ENCODE measurements around the gene UNC13D. TPM values are rescaled to one million over a fixed set of nuclear protein-coding genes. Genes with fewer than 3 reads are reported as not detected.

Gene UNC13D
- total RNA-seq, 4 donors from 2014 or later = 5.9 to 10.0 (median 9.0) TPM

DNA sequence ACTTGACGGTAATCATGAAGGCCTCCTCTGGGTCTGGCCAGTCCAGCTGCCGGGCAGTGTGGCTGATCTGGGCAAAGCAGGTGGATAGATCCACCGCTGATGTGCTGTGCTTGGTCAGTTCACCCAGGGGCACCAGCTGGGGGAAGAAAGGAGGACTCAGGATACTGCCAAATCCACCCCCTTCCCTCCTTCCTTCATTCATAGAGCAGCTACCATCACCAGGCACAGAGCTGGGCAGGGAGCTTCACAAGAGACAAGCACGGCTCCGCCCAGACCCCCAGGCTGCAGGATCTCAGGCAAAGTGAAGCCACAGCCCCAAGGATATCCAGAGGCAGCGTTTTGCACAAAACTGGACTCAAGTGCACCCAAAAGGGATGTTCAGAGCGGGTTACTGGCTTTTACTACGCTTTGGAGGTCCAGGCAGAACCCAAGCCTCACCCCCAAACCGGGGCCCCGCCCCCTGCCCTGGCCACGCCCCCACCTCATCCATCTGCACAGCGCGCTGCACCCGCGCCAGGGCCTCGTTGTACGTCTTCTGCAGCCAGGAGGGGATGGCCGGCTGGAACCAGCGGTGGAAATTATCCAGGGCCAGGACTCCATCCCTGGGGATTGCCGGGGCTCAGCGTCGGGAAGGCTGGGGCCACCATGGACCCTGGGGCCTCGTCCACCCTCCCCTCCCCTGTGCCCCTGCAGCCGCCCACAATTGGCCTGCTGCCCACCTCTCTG lies 9.1 kb downstream of the UNC13D start:
- Histone ChIP-seq H3K4me3 (no peak overlapping the region), H3K27me3 (no peaks in the 10 kb centered on the region), H3K27ac (replicated peaks in 1 of 4) (no peak overlapping the region), H3K4me1 (peaks cover 10 to 27% (median 22%) of the 10 kb centered on the region in 4 donors), H3K9me3 (no peaks in the 10 kb centered on the region), H3K36me3 (peaks cover 0 to 73% (median 25%) of the 10 kb centered on the region in 4 donors)
- 65% methylated on average over 10 of the region's 24 CpGs for WGBS
- TF ChIP-seq EP300 (IDR thresholded peaks at IDR 0.05) (no peak), POLR2AphosphoS5 (IDR thresholded peaks at IDR 0.05) (no peak), POLR2A (IDR thresholded peaks at IDR 0.05; ENCODE audit: low read depth) (no peak)
- TF ChIP-seq, protein P1, sequence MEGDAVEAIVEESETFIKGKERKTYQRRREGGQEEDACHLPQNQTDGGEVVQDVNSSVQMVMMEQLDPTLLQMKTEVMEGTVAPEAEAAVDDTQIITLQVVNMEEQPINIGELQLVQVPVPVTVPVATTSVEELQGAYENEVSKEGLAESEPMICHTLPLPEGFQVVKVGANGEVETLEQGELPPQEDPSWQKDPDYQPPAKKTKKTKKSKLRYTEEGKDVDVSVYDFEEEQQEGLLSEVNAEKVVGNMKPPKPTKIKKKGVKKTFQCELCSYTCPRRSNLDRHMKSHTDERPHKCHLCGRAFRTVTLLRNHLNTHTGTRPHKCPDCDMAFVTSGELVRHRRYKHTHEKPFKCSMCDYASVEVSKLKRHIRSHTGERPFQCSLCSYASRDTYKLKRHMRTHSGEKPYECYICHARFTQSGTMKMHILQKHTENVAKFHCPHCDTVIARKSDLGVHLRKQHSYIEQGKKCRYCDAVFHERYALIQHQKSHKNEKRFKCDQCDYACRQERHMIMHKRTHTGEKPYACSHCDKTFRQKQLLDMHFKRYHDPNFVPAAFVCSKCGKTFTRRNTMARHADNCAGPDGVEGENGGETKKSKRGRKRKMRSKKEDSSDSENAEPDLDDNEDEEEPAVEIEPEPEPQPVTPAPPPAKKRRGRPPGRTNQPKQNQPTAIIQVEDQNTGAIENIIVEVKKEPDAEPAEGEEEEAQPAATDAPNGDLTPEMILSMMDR (IDR thresholded peaks at IDR 0.05) = no peak
- no peak for DNase-seq (ENCODE audit: extremely low spot score)
- intact Hi-C loops (cut with DNase I) = no loop called here

- H3K27me3 ChIP-seq = no peaks in the 10 kb centered on the region
- 96% methylated on average over 17 of the region's 25 CpGs for WGBS
- H3K36me3 ChIP-seq = peaks cover 0 to 72% (median 27%) of the 10 kb centered on the region in 4 donors
- no peak overlapping the region for H3K4me3 ChIP-seq
- H3K27ac ChIP-seq (replicated peaks in 1 of 4) = no peak overlapping the region
- no peak for DNase-seq (ENCODE audit: extremely low spot score)
- H3K4me1 ChIP-seq = peaks cover 10 to 27% (median 22%) of the 10 kb centered on the region in 4 donors
- no peaks in the 10 kb centered on the region for H3K9me3 ChIP-seq
- intact Hi-C loops (cut with DNase I) = no loop called here
- TF ChIP-seq, protein P1 (IDR thresholded peaks at IDR 0.05) = no peak
- TF ChIP-seq EP300 (IDR thresholded peaks at IDR 0.05) (no peak), POLR2AphosphoS5 (IDR thresholded peaks at IDR 0.05) (no peak), POLR2A (IDR thresholded peaks at IDR 0.05; ENCODE audit: low read depth) (no peak)
These were observed 9.8 kb downstream of the UNC13D start for GRCh38 chr17:75834279-75834920.

DNA sequence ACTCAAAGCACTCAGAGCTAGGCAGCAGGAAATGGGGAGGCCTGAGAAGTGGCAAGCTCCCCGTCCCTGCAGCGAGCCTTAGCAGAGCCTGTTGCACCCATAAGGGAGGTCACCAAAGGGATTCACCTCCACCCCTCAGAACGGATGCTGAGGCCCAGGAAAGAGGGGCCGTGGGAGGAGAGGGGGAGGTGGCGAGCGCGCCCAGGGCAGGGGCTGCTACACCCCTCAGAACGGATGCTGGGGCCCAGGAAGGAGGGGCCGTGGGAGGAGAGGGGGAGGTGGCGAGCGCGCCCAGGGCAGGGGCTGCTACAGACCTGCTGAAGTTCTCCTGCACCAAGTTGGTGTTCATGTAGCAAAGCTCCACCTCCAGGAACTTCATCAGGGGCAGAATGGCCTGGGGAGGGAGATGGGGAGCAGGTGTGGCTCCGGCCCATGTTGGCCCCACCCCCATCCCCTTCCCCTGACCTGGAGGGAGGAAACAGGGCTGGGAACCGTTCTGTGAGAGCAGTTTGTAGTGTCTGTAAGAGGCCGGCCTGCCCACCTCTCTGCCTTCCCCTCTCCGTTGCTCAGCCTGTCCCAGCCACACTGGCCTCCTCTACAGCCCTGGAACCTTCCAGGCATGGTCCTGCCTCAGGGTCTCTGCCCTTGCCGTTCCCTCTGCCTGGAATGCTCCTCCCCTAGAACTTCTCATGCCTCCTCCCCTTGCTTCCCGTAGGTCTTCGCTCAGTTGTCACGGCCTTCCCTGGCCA lies 11.4 kb downstream of the UNC13D start:
- TF ChIP-seq EP300 (IDR thresholded peaks at IDR 0.05) (no peak), POLR2AphosphoS5 (IDR thresholded peaks at IDR 0.05) (no peak), POLR2A (IDR thresholded peaks at IDR 0.05; ENCODE audit: low read depth) (no peak)
- TF ChIP-seq, protein P1 (IDR thresholded peaks at IDR 0.05) = no peak
- H3K9me3 ChIP-seq = no peaks in the 10 kb centered on the region
- no peaks in the 10 kb centered on the region for H3K27me3 ChIP-seq
- DNase-seq (ENCODE audit: extremely low spot score) = no peak
- H3K4me3 ChIP-seq = no peak overlapping the region
- peak overlapping the region; percentile 27 to 67 (median 43) for H3K27ac ChIP-seq (replicated peaks in 1 of 4)
- WGBS = 62% methylated on average over 19 of the region's 20 CpGs
- intact Hi-C loops (cut with DNase I) = no loop called here
- H3K4me1 ChIP-seq = peaks cover 17 to 35% (median 31%) of the 10 kb centered on the region in 4 donors
- H3K36me3 ChIP-seq = peaks cover 0 to 69% (median 30%) of the 10 kb centered on the region in 4 donors

DNA sequence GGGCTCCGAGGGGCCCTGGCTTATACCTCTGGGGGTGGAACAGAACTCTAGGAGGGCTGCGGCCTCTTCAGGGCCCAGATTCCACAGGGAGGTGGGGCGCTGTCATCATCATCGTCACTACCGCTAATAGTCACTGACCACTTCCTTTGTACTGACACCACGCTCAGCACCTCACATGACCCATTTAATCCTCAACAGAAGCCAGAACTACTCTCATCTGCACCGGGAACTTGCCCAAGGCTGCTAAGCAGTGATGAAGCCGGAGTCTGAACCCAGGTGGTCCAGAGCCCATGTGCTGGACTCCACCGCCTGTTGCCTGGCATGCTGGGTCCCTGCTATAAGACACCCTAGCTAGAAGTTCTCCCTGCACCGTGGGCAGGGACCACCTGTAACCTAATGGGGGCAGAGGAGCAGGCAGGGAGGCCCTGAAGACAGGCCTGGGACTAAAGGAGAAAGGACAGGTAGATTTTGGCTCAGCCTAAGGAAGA lies 12.0 kb downstream of the UNC13D start:
- Histone ChIP-seq H3K9me3 (no peaks in the 10 kb centered on the region), H3K4me3 (no peak overlapping the region), H3K27ac (replicated peaks in 1 of 4) (peak overlapping the region; percentile 27 to 67 (median 43)), H3K36me3 (peaks cover 0 to 69% (median 30%) of the 10 kb centered on the region in 4 donors), H3K27me3 (no peaks in the 10 kb centered on the region), H3K4me1 (peaks cover 23 to 42% (median 37%) of the 10 kb centered on the region in 4 donors)
- intact Hi-C loops (cut with DNase I) = no loop called here
- 84% methylated on average over 8 of the region's 10 CpGs for WGBS
- DNase-seq (ENCODE audit: extremely low spot score) = no peak
- TF ChIP-seq, protein P1 (IDR thresholded peaks at IDR 0.05) = no peak
- TF ChIP-seq POLR2AphosphoS5 (IDR thresholded peaks at IDR 0.05) = peak; percentile 23 to 39

Measured in esophagus muscularis mucosa (tissue), 4 donors.